A549 (cell line): Measurements from ENCODE around the gene CCL17.

Experiments
- BHLHE40 ChIP-seq: IDR thresholded peaks from 2 replicates; pipeline ENCODE4 v1.6.1; 2012; ENCODE audit warnings: low read depth, low read length, inconsistent platforms
- CTCF ChIP-seq: fragments of >200 bp; sonication (Bioruptor Twin); formaldehyde crosslinking; IDR thresholded peaks from 3 replicates; pipeline ENCODE4 v1.5.1; 2016
- ELK1 ChIP-seq: fragments of 150-350 bp; IDR thresholded peaks from 2 replicates; pipeline ENCODE4 v1.6.1; 2014; ENCODE audit warnings: low read depth, mild to moderate bottlenecking, low read length
- EP300 ChIP-seq, 2 experiments: fragments of >200 bp; sonication (Bioruptor Twin); formaldehyde crosslinking; IDR thresholded peaks; 2 replicates in 1 of 2; 3 replicates in 1 of 2; pipeline ENCODE4 v1.6.1; 2016 to 2017
- MAX ChIP-seq: IDR thresholded peaks from 2 replicates; pipeline ENCODE4 v1.6.1; 2012
- MYC ChIP-seq: IDR thresholded peaks from 2 replicates; pipeline ENCODE4 v1.6.1; 2012; ENCODE audit warnings: mild to moderate bottlenecking, inconsistent platforms, low read length, improper control_type of control experiment, borderline replicate concordance
- NFE2L2 ChIP-seq: fragments of 150-350 bp; conservative IDR thresholded peaks from 2 replicates; pipeline ENCODE4 v1.6.1; 2014; ENCODE audit warnings: low read length
- POLR2A ChIP-seq: IDR thresholded peaks from 2 replicates; pipeline ENCODE4 v1.6.1; 2012; ENCODE audit warnings: mild to moderate bottlenecking, low read length
- RAD21 ChIP-seq, 2 experiments: fragments of >200 bp in 1 of 2; sonication (Bioruptor Twin) in 1 of 2; formaldehyde crosslinking in 1 of 2; IDR thresholded peaks in 1 of 2; conservative IDR thresholded peaks in 1 of 2; 2 replicates in 1 of 2; 3 replicates in 1 of 2; pipeline ENCODE4 v1.6.1; 2012 to 2018; ENCODE audit warnings: inconsistent platforms in 1 of 2
- REST ChIP-seq: fragments of 200-600 bp; sonication (generic); IDR thresholded peaks from 2 replicates; pipeline ENCODE4 v1.6.1; 2016; ENCODE audit warnings: antibody characterized with exemption, mild to moderate bottlenecking, moderate library complexity
- ZNF302 ChIP-seq: fragments of 250-450 bp; sonication (Bioruptor Pico); IDR thresholded peaks from 2 replicates; pipeline ENCODE4 v1.9.0; 2021; ENCODE audit warnings: inconsistent platforms, mild to moderate bottlenecking, moderate library complexity
- TF ChIP-seq, protein P1 (sequence below): fragments of >200 bp; sonication (Bioruptor Twin); formaldehyde crosslinking; IDR thresholded peaks from 2 replicates; pipeline ENCODE4 v1.6.1; 2016

DNA sequence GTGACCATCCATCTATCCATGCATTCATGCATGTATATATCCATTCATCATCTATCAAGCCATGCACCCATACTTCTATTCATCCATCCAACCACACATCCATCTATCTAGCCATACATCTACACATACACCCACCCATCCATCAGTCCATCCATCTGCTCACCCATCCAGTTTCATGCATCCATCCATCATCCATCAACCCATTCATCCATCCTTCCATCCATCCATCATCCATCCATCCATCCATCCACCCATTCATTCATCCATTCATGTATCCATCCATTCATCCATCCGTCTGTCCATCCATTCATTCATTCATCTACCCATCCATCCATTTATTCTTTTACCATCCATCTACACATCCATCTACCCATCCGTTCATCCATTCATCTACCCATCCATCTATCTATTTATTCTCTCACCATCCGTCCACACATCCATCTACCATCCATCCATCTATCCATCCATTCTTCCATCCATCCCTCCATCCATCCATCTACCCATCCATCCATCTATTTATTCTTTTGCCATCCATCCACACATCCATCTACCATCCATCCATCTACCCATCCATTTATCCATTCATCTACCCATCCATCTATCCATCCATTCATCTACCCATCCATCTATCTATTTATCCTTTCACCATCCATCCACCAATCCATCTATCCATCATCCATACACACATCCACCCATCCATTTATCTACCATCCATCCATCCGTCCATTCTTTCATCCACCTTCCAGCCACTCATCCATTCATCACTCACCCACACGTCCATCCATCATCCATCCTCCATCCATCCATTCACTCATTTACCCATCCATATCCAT, 3.2 kb downstream of the CCL17 start:
- TF ChIP-seq NFE2L2, result no peak
- TF ChIP-seq, protein P1, sequence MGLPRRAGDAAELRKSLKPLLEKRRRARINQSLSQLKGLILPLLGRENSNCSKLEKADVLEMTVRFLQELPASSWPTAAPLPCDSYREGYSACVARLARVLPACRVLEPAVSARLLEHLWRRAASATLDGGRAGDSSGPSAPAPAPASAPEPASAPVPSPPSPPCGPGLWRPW, result no peak
- TF ChIP-seq POLR2A, result no peak
- TF ChIP-seq MAX, result no peak
- no peak for TF ChIP-seq ZNF302 (CRISPR knock-in tag)
- TF ChIP-seq CTCF, result no peak
- no peak for TF ChIP-seq REST
- no peak for TF ChIP-seq EP300 (IDR thresholded peaks at IDR 0.05)
- no peak for TF ChIP-seq BHLHE40
- TF ChIP-seq ELK1, result no peak
- TF ChIP-seq RAD21 (conservative IDR thresholded peaks at IDR 0.05 in 1 of 2, IDR thresholded peaks at IDR 0.05 in 1 of 2), result no peak
- no peak for TF ChIP-seq MYC
